HFFc6 (cell line): ENCODE data around the gene UFD1. TPM values are rescaled to one million over a fixed set of nuclear protein-coding genes. Genes with fewer than 3 reads are reported as not detected.
"Not testable (repeated sequence)": the region's sequence is repeated elsewhere in the genome, so short reads cannot be mapped to it uniquely, and the experiment has no call there.

Experiments used
- DNase-seq: peaks from one replicate; pipeline ENCODE4 v3.0.0-alpha.2; 2018
- H3K27ac Mint-ChIP-seq: 2 replicates; pipeline ENCODE4 v1.8.0; 2020; ENCODE audit warnings: mild to moderate bottlenecking, mixed read lengths
- H3K27me3 Mint-ChIP-seq: 2 replicates; pipeline ENCODE4 v1.8.0; 2021; ENCODE audit warnings: mild to moderate bottlenecking, moderate library complexity, mixed read lengths; ENCODE audit not compliant: insufficient read depth
- H3K36me3 Mint-ChIP-seq: 2 replicates; pipeline ENCODE4 v1.8.0; 2021; ENCODE audit warnings: low read depth, mixed read lengths
- H3K4me1 Mint-ChIP-seq: 2 replicates; pipeline ENCODE4 v1.8.0; 2020; ENCODE audit warnings: low read depth, mixed read lengths
- H3K4me3 Mint-ChIP-seq: 2 replicates; pipeline ENCODE4 v1.8.0; 2020; ENCODE audit warnings: mild to moderate bottlenecking, moderate library complexity, mixed read lengths
- H3K9me3 Mint-ChIP-seq: 2 replicates; pipeline ENCODE4 v1.8.0; 2020; ENCODE audit warnings: mild to moderate bottlenecking, mixed read lengths
- total RNA-seq, 6 experiments: library from RNA; stranded (reverse); fragmentation: NEBNext Ultra II Directional; extraction: Animal tissue kit (Norgen Biotek cat#: 25700); gene quantifications; 2 replicates in 1 of 6; 3 replicates in 5 of 6; pipeline ENCODE4 v1.2.3, GENCODE V29; 2021
- TF ChIP-seq, protein P1 (sequence below): fragments of 200-600 bp; sonication (generic); IDR thresholded peaks from 2 replicates; pipeline ENCODE4 v1.5.0; 2021; ENCODE audit warnings: antibody characterized with exemption, mild to moderate bottlenecking

The UFD1 gene
- total RNA-seq, 6 experiments from 2014 or later, result 94.9 to 134 (median 113) TPM

DNA sequence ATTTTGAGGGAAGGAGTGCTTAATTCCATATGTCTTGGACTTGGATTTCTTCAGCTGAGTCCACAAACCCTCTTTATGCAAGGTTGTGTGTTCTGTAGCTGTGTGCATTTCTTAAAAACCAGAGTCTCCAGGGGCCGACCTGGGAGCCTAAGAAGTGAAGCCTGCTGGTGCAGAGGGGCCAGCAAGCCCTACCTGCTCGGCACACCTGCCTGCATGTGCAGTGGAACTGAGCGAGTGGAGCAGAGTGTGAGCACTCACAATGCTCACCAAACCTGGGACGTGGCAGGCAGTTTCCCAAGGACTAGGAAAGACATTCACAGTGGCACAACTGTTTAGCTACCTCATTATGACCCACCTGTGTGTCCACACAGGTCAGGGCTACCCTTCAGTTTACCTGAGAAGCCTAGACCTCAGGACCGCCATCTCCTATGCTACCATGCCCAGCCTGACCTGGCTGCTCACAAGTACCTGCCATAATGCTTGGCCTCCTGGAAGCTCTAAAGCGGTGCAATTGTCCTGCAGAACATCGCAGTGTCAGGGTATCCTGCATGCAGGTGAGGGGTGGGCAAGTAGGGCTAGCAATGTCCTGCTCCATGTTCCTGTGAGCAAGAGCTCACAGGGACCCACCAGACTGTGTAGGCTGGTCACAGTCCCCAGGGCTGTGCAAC lies 35.3 kb downstream of the UFD1 start:
- Mint-ChIP-seq H3K27ac (no peak overlapping the region), H3K36me3 (peaks cover 9% of the 10 kb centered on the region; the same call in 1 of the 2 replicates)

DNA sequence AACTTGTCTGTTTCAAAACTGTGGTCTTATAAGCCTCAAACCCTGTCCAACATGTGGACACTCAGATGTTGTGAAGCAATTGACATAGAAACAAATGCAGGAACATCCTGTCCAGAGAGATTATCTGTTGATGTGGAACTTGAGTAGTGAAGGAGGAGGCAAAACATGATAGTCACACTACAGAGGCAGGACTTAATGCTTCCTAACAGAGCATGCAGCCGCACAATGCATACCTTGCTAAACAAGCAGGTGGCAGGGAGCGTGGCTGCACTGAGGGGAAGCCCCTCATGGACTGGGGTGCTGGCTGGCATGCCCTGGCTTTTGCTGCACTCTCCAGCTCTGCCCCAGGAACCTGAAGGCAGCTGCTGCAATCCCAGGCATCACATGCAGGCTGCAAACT lies 36.8 kb downstream of the UFD1 start:
- Mint-ChIP-seq H3K9me3 (no peaks in the 10 kb centered on the region), H3K4me1 (peaks cover 12% of the 10 kb centered on the region), H3K27ac (no peak overlapping the region), H3K4me3 (no peak overlapping the region), H3K27me3 (no peaks in the 10 kb centered on the region; the same call in 1 of the 2 replicates), H3K36me3 (peaks cover 15% of the 10 kb centered on the region; the same call in 1 of the 2 replicates)
- TF ChIP-seq, protein P1, sequence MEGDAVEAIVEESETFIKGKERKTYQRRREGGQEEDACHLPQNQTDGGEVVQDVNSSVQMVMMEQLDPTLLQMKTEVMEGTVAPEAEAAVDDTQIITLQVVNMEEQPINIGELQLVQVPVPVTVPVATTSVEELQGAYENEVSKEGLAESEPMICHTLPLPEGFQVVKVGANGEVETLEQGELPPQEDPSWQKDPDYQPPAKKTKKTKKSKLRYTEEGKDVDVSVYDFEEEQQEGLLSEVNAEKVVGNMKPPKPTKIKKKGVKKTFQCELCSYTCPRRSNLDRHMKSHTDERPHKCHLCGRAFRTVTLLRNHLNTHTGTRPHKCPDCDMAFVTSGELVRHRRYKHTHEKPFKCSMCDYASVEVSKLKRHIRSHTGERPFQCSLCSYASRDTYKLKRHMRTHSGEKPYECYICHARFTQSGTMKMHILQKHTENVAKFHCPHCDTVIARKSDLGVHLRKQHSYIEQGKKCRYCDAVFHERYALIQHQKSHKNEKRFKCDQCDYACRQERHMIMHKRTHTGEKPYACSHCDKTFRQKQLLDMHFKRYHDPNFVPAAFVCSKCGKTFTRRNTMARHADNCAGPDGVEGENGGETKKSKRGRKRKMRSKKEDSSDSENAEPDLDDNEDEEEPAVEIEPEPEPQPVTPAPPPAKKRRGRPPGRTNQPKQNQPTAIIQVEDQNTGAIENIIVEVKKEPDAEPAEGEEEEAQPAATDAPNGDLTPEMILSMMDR, result no peak
- no peak for DNase-seq

More for the DNA sequence above, 35.3 kb downstream of the UFD1 start:
- Mint-ChIP-seq H3K9me3 (no peaks in the 10 kb centered on the region), H3K4me1 (peaks cover 22% of the 10 kb centered on the region), H3K27me3 (peaks cover 5% of the 10 kb centered on the region), H3K4me3 (no peak overlapping the region)
- TF ChIP-seq, protein P1, result peak; percentile 9; the same call in 1 of the 2 replicates
- DNase-seq, result no peak

DNA sequence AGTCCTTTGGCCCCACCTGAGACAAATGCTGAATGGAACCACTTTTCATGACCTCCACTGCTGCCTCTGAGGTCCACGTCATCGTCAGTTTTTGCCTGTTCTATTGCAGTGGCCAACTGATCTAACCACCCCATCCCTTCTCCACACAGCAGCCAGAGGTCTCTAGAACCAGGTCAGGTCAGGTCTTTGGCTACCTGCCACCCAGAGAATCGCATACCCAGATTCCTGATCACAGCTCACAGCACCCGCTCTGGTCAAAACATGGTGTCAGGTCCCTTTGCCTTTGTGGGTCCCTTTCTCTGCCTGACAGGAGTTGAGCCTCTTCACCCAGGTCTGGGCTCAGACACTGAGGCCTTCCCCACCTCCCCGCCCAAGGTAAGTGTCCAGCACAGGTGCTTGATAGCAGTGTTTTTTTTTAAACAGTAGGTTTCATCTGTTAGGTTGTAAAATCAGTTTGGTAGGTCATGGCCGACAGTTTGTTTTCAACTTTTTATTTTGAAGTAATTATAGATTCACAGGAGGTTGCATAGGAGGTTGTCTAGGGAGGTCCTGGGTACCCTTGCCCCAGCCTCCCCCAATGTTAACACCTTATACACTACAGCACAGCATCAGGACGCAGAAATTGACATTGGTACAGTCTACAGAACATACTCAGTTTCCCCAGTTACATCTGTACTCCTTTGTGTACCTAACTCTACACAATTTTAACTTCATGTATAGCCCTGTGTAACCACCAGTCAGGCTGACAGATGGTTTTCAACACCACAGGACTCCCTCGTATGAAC lies 38.4 kb downstream of the UFD1 start:
- no peaks in the 10 kb centered on the region for H3K4me1 Mint-ChIP-seq
- H3K9me3 Mint-ChIP-seq, result no peaks in the 10 kb centered on the region
- TF ChIP-seq, protein P1, result no peak
- H3K27me3 Mint-ChIP-seq, result no peaks in the 10 kb centered on the region
- no peak overlapping the region for H3K4me3 Mint-ChIP-seq
- DNase-seq, result no peak
- peaks cover 12% of the 10 kb centered on the region; the same call in 1 of the 2 replicates for H3K36me3 Mint-ChIP-seq
- H3K27ac Mint-ChIP-seq, result no peak overlapping the region

DNA sequence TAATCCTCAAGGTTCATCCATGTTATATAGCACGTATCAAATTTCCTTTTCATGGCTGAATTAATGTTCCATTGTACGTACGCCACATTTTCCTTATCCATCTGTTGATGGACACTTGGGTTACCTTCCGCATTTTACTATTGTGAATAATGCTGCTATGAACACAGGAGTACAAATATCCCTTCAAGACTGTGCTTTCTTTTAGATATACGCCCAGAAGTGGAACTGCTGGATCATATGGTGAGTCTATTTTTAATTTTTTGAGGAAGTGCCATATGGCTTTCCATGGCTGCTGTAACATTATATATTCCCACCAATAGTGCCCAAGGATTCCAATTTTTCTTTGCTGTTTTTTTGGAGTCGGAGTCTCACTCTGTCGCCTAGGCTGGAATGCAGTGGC lies 40.7 kb downstream of the UFD1 start:
- peaks cover 5% of the 10 kb centered on the region for H3K4me1 Mint-ChIP-seq
- peaks cover 23% of the 10 kb centered on the region; the same call in 1 of the 2 replicates for H3K36me3 Mint-ChIP-seq
- H3K9me3 Mint-ChIP-seq, result no peaks in the 10 kb centered on the region
- no peak overlapping the region for H3K4me3 Mint-ChIP-seq
- no peaks in the 10 kb centered on the region for H3K27me3 Mint-ChIP-seq
- H3K27ac Mint-ChIP-seq, result no peak overlapping the region
- no peak for DNase-seq
- TF ChIP-seq, protein P1, result no peak

DNA sequence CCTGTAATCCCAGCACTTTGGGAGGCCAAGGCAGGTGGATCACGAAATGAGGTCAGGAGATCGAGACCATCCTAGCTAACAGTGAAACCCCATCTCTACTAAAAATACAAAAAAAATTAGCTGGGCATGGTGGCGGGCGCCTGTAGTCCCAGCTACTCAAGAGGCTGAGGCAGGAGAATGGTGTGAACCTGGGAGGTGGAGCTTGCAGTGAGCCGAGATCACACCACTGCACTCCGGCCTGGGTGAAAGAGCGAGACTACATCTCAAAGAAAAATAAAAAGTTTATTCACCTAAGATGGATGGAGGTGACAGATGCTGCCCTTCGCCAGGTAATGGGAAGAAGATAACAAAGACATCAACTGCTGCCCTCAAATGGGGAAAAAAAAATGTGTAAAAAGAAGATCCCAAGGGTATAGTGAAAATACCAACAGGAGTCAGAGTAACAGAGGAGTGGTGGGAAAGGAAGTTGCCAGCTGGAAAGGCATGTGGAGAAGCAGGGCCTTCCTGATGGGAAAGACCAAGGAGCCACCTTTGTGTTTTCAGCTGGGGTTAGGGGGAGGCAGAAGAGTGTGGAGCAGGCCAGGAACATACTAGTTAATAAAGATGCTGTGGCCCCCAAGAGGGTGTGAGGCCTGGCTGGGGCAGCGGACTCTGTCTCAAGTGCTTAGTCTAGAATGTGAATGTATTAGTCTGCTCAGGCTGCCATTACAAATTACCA lies 42.4 kb downstream of the UFD1 start:
- Mint-ChIP-seq H3K36me3 (peaks cover 23% of the 10 kb centered on the region; the same call in 1 of the 2 replicates), H3K4me1 (peaks cover 14% of the 10 kb centered on the region)
- not testable (repeated sequence) for H3K9me3 Mint-ChIP-seq, DNase-seq, H3K27me3 Mint-ChIP-seq, H3K27ac Mint-ChIP-seq, H3K4me3 Mint-ChIP-seq
